ENCODE data around the gene FAM13A.

DNA sequence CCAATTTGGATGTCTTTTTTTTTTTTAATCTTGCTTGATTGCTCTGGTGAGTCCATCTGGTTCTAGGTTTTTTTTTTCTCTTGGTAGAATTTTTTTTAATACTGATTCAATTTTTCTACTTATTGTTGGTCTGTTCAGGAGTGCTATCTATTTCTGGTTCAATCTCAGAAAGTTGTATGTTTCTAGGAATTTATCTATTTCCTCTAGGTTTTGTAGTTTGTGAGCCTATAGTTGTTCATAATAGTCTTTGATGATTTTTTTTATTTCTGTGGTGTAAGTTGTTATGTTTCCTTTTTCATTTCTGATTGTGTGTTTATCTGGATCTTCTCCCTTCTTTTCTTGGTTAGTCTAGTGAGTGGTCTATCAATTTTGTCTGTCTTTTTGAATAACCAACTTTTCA lies 129.6 kb downstream of the FAM13A start:
- TF ChIP-seq, protein P1, sequence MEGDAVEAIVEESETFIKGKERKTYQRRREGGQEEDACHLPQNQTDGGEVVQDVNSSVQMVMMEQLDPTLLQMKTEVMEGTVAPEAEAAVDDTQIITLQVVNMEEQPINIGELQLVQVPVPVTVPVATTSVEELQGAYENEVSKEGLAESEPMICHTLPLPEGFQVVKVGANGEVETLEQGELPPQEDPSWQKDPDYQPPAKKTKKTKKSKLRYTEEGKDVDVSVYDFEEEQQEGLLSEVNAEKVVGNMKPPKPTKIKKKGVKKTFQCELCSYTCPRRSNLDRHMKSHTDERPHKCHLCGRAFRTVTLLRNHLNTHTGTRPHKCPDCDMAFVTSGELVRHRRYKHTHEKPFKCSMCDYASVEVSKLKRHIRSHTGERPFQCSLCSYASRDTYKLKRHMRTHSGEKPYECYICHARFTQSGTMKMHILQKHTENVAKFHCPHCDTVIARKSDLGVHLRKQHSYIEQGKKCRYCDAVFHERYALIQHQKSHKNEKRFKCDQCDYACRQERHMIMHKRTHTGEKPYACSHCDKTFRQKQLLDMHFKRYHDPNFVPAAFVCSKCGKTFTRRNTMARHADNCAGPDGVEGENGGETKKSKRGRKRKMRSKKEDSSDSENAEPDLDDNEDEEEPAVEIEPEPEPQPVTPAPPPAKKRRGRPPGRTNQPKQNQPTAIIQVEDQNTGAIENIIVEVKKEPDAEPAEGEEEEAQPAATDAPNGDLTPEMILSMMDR (IDR thresholded peaks at IDR 0.05): no peak
- TF ChIP-seq POLR2A (IDR thresholded peaks at IDR 0.05): no peak

Measured in breast epithelium (tissue), 3 donors.